HG03135 (cell line): ENCODE results near the gene RNF130.
"Not testable (repeated sequence)": the region's sequence is repeated elsewhere in the genome, so short reads cannot be mapped to it uniquely, and the experiment has no call there.

Experiments used
- ATAC-seq: cut with Tn5 transposase; IDR thresholded peaks from one replicate; pipeline ENCODE4 v1.9.1; 2021; ENCODE audit warnings: mild to moderate bottlenecking, moderate library complexity; ENCODE audit not compliant: unreplicated experiment

RNF130 gene

GRCh38 chr5:180026320-180026719 is 45.2 kb downstream of the RNF130 start:
- ATAC-seq: no peak

GRCh38 chr5:180021900-180022299 is 49.7 kb downstream of the RNF130 start:
- ATAC-seq: no peak

DNA sequence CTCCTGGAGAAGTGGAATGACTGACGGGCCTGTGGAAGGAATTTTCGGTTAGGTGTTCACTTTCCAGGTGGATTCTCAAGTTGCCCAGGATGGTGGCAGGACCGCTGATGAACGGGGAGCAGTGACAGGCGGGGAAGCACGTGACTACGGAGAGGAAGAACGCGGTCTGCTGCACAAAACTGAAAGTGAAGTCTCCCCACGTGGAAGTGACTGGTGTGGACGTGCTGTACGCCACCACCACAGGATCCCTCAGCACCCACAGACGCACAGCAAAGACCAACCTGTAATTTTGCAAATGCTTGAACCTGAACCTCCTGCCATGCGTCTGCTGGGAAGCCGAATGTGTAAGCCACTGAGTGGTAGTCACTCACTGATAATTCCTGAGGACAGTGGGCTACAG is 51.4 kb downstream of the RNF130 start:
- ATAC-seq: no peak

DNA sequence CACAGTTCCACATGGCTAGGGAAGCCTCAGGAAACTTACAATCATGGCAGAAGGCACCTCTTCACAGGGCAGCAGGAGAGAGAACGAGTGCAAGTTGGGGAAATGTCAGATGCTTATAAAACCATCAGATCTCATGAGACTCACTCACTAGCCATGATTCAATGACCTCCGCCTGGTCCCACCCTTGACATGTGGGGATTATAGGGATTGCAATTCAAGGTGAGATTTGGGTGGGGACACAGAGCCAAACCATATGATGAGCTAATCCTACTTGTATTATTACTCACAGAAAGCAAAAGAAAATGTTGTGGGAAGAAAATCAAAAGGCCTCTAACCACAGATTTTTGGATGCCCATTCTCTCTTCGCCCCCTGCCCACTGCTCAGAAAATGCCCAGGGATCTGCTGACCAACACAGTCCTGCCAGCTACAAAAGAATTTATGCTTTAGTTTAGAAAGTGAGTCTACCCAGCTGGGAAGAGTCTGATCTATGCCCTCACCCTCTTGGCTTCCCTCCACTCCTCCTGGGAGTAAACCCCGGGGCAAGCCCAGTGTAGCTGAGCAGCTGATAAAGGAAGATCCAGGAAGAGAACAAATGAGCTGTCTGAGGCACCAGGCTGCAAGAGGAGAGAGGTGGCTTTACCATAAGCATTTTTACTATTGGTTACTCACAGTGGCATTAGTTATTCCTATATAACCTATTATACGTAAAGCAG is 53.1 kb downstream of the RNF130 start:
- no peak for ATAC-seq

- ATAC-seq: not testable (repeated sequence)
Measured at GRCh38 chr5:180015523-180015922, 56.0 kb downstream of the RNF130 start.

GRCh38 chr5:180013678-180014077 is 57.9 kb downstream of the RNF130 start:
- no peak for ATAC-seq

DNA sequence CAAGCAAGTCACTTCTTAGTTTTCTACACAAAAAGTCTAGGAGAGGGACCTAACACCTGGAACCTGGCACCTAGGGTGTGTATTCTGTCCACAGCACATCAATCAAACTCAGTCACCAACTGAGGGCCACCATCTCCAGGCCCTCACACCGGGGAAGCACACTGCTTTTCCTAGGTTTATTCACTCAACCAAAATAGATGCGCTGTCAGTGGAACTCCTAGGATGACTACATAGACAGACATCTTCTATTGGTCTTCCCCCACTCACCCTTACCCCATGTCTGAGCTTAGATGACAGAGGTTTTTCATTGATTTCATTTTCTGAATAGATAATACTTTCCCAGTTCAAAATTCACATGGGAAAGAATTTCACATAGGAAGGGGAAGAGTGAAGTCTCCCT is 59.2 kb downstream of the RNF130 start:
- no peak for ATAC-seq

GRCh38 chr5:180010636-180011035 is 60.9 kb downstream of the RNF130 start:
- ATAC-seq: no peak

GRCh38 chr5:180009581-180009980 is 62.0 kb downstream of the RNF130 start:
- ATAC-seq: no peak

DNA sequence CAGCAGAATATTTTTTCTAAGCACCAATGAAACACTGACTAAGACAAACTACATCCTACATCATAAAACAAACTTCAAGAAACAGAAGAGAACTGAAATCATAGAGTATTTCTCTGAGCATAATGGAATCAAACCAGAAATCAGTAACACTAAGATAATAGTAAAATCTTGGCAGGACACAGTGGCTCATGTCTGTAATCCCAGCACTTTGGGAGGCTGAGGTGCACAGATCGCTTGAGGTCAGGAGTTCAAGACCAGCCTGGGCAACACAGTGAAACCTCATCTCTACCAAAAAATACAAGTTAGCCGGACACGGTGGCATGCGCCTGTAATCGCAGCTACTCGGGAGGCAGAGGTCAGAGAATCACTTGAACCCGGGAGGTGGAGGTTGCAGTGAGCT is 63.1 kb downstream of the RNF130 start:
- ATAC-seq: no peak

DNA sequence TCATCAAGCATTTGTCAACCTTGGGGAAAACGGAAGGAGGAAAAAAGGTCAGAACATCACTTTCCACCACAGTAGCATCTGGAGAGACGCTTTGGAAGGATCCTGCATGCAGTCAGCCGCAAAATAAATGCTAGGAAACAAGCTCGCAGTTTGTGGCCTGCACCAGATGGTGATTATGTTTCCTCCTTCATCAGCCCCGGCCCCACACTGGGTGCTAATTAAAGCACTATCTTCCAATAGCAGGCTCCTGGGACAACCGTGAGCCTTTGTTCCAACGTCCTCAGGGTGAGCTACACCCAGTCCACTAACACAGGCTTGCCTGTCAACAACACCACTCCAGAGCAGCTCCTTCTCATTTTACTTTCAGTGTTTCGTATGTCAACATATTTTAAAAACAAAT is 64.0 kb downstream of the RNF130 start:
- ATAC-seq: no peak

DNA sequence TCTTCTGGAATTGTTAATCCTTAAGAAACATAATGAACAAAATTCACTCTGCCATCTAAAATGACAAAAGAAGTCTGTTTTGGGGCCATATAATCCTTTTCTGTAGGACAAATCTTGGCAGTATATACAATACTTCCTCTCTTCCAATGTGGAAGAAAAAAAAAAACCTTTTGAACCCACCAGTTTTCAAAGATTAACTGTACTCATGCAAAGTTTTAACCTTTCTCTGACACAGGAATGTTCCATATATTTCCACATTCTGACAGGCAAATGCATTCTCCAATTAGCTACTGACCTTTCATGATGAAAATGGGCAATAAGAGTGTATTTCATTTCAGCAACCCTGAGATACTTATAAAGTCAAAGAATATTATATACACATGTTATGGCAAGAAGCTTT is 65.4 kb downstream of the RNF130 start:
- no peak for ATAC-seq

GRCh38 chr5:180003127-180003526 is 68.4 kb downstream of the RNF130 start:
- no peak for ATAC-seq

DNA sequence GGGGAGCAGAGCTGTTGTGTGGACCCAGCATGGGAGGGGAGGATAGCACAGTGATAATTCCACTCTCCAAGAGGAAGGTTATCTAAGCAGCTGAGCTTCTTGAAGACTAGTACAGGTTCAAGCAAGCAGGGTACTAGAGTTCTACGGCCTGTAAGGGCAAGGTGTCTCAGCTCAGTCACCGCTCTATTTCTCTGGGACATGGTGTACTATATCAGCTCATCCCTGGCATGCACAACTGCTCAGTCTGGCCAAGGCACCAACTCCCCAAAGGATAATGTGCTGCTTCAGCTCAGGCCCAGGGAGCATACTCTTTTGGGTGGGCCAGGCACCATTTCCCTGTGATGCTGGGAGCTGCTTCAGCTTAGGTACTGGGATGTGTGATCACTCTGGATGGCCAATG is 69.8 kb downstream of the RNF130 start:
- ATAC-seq: no peak

DNA sequence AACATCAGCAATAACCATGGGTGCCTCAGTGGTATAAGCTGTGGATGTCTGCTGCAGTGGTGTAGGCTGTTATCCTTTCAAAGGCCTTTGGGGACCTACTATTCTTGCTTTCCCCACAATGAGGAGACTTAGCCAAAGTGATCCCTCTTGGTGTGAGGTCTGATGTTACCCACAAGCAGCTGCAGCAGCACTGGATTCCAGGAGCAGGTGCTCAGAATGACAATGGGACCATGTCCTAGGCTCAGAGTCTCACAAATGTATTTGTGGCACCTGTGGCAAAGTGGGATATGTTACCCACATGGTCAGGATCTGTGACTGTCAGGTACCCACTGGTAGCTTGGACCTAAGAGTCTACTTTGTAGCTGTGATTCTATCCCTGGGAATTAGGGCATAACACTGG is 70.4 kb downstream of the RNF130 start:
- ATAC-seq: no peak

- no peak for ATAC-seq
Measured at GRCh38 chr5:179998485-179998884, 73.1 kb downstream of the RNF130 start.

- no peak for ATAC-seq
Measured at GRCh38 chr5:179994583-179995323, 76.8 kb downstream of the RNF130 start.

- ATAC-seq: not testable (repeated sequence)
Measured at GRCh38 chr5:179992855-179993254, 78.7 kb downstream of the RNF130 start.

- no peak for ATAC-seq
Measured at GRCh38 chr5:179991106-179991505, 80.5 kb downstream of the RNF130 start.

DNA sequence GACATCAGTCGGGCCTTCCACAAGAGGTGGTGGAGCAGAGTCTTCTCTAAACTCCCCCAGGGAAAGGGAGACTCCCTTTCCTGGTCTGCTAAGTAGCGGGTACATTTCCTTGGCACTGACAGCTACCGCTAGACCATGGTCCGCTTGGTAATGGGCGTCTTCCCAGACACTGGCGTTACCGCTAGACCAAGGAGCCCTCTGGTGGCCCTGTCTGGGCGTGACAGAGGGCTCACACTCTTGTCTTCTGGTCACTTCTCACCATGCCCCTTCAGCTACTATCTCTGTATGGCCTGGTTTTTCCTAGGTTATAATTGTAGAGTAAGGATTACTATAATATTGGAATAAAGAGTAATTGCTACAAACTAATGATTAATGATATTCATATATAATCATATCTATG is 81.0 kb downstream of the RNF130 start:
- not testable (repeated sequence) for ATAC-seq

- no peak for ATAC-seq
Measured at GRCh38 chr5:179986328-179986727, 85.2 kb downstream of the RNF130 start.

DNA sequence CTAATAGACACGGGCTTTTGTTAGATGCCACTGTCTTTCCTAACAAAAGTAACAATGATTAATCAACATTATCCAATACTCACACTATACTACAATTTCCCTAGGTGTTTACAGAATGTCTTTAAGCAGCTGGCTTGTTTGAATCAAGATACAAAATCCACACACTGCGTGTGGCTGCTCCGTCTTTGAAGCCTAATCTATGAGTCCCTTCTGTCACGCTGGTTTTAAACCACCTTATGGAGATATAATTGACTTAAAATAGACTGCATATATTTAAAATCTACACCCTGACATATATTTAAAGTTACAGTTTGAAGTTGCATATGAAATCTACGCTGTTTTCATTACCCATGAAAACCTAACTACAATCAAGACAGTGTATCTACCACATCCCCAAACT is 89.9 kb downstream of the RNF130 start:
- ATAC-seq: no peak

- no peak for ATAC-seq
Measured at GRCh38 chr5:179980767-179981166, 90.8 kb downstream of the RNF130 start.
